Activated naive CD8-positive, alpha-beta T cell treated with anti-CD3 and anti-CD28 coated beads, Interleukin-2, amount 50 U/mL, for 24 hours (primary cell): ENCODE measurements around the gene ZFP36L2.
A peak's percentile ranks its signal among the peaks of the same experiment; 100 is the strongest.

Source experiments
- ATAC-seq: fragments of 150-1000 bp; cut with Tn5 transposase; one replicate; pipeline ENCODE4 v1.10.0; 2021
- DNase-seq: peaks from one replicate; pipeline ENCODE4 v3.0.0; 2021
- H3K27ac Mint-ChIP-seq: one replicate; pipeline ENCODE4 v1.8.0; 2021; ENCODE audit warnings: mild to moderate bottlenecking, mixed read lengths
- H3K27me3 Mint-ChIP-seq: one replicate; pipeline ENCODE4 v1.8.0; 2021; ENCODE audit warnings: mixed read lengths
- H3K36me3 Mint-ChIP-seq: one replicate; pipeline ENCODE4 v1.8.0; 2021; ENCODE audit warnings: low read depth, mixed read lengths
- H3K4me1 Mint-ChIP-seq: one replicate; pipeline ENCODE4 v1.8.0; 2021; ENCODE audit warnings: mixed read lengths
- H3K4me3 Mint-ChIP-seq: one replicate; pipeline ENCODE4 v1.8.0; 2021; ENCODE audit warnings: mild to moderate bottlenecking, moderate library complexity, mixed read lengths
- H3K9me3 Mint-ChIP-seq: one replicate; pipeline ENCODE4 v1.8.0; 2021; ENCODE audit warnings: mixed read lengths

Gene ZFP36L2

DNA sequence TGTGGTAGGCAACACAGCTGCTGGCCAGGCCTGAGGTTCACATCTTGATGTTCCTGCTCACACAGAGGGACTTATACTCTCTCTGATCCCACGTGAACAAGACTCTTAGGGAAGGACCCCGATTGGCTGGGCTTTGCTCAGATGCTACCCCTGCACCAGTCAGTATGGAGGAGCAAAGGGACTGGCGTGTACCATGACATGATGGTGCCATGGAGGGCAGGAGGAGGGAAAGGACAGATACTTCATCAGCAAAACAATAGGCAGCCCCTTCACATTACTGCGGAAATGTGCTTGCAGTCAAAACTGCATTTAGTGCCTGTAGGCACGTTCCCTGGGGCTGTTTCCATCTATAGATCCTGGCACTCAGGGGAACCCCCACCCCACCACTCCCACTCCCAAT lies 42.7 kb downstream of the ZFP36L2 start:
- peaks cover 58% of the 10 kb centered on the region for H3K4me1 Mint-ChIP-seq
- no peak for DNase-seq

DNA sequence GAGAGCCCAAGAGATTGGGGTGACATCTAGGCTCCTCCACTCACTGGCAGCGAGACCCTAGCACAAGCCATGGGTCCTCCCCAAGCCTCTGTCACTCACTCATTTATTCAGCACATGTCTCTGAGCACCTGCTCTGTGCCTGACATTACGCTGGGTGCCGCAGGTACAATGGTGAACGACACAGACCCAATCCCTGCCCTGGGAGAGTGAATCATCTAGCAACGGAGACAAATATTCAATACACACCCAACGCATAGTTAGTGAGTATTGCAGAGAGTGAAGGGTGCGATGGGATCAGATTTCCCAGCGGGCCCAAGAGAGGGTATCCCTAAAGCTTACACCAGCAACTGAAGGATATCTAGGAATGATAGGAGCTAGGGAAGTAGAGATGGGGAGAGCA lies 45.5 kb downstream of the ZFP36L2 start:
- ATAC-seq (no peak), DNase-seq (no peak)
- no peaks in the 10 kb centered on the region for H3K36me3 Mint-ChIP-seq
- no peak overlapping the region for H3K4me3 Mint-ChIP-seq
- H3K9me3 Mint-ChIP-seq = no peaks in the 10 kb centered on the region
- H3K4me1 Mint-ChIP-seq = peaks cover 67% of the 10 kb centered on the region
- peak overlapping the region; percentile 40 for H3K27ac Mint-ChIP-seq
- H3K27me3 Mint-ChIP-seq = no peaks in the 10 kb centered on the region

More for the DNA sequence above, 42.7 kb downstream of the ZFP36L2 start:
- H3K4me3 Mint-ChIP-seq = no peak overlapping the region
- no peak for ATAC-seq
- H3K9me3 Mint-ChIP-seq = no peaks in the 10 kb centered on the region
- H3K36me3 Mint-ChIP-seq = no peaks in the 10 kb centered on the region
- no peak overlapping the region for H3K27ac Mint-ChIP-seq
- no peaks in the 10 kb centered on the region for H3K27me3 Mint-ChIP-seq

GRCh38 chr2:43179942-43180341 lies 46.5 kb downstream of the ZFP36L2 start:
- Mint-ChIP-seq H3K36me3 (no peaks in the 10 kb centered on the region), H3K27me3 (no peaks in the 10 kb centered on the region), H3K9me3 (no peaks in the 10 kb centered on the region), H3K4me1 (peaks cover 67% of the 10 kb centered on the region), H3K27ac (no peak overlapping the region), H3K4me3 (no peak overlapping the region)
- no peak for DNase-seq
- no peak for ATAC-seq

- H3K36me3 Mint-ChIP-seq = no peaks in the 10 kb centered on the region
- H3K27ac Mint-ChIP-seq = peak overlapping the region; percentile 60
- ATAC-seq = no peak
- H3K4me3 Mint-ChIP-seq = no peak overlapping the region
- H3K4me1 Mint-ChIP-seq = peaks cover 67% of the 10 kb centered on the region
- no peaks in the 10 kb centered on the region for H3K27me3 Mint-ChIP-seq
- no peak for DNase-seq
- no peaks in the 10 kb centered on the region for H3K9me3 Mint-ChIP-seq
Observed at GRCh38 chr2:43178602-43179542, 47.5 kb downstream of the ZFP36L2 start.

DNA sequence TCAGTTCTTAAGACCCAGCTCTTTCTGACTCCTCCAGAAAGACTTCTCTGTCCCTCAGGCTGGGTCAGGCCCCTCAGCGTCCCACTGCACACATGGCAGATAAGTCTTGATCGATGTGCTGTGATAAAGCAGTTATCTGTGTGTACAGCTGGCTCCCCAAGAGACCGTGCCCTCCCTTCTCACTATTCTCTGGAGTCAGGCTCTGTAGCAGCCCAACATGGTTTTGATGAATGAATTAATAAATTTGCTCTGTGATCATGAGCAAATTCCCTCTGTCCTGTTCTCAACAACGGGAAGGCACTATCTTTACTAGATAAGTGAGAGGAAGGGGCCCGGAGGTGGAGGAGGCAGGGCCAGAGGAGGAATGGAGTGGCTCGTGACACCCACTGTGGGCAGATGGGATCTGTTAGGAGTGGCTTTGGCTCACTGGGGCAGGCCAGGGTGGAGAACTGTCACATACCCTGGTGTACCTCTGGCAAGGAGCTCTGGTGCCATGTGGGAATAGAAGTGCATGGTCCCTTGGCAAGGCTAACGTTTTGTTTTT lies 48.3 kb downstream of the ZFP36L2 start:
- no peaks in the 10 kb centered on the region for H3K9me3 Mint-ChIP-seq
- DNase-seq (no peak), ATAC-seq (no peak)
- no peak overlapping the region for H3K4me3 Mint-ChIP-seq
- H3K27ac Mint-ChIP-seq = peak overlapping the region; percentile 17
- no peaks in the 10 kb centered on the region for H3K27me3 Mint-ChIP-seq
- H3K4me1 Mint-ChIP-seq = peaks cover 70% of the 10 kb centered on the region
- no peaks in the 10 kb centered on the region for H3K36me3 Mint-ChIP-seq

DNA sequence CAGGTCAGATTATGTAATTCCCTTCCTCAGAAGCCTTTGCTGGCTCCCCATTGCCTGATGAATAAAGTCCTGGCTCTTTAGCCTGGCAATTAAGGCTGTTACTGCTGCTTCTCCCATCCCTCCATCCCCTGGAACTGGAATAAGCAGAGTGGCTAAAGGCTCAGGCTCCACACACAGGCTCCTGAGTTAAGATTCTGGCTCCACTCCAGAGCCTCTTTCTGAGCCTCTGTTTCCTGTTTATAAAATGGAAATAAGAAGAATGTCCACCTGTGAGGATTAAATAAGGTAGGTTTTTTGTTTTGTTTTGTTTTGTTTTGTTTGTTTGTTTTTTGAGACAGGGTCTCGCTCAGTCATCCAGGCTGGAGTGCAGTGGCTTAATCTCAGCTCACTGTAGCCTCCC lies 50.0 kb downstream of the ZFP36L2 start:
- H3K4me1 Mint-ChIP-seq = peaks cover 82% of the 10 kb centered on the region
- H3K4me3 Mint-ChIP-seq = no peak overlapping the region
- H3K27me3 Mint-ChIP-seq = no peaks in the 10 kb centered on the region
- no peak for ATAC-seq
- DNase-seq = no peak
- no peaks in the 10 kb centered on the region for H3K9me3 Mint-ChIP-seq
- H3K27ac Mint-ChIP-seq = peak overlapping the region; percentile 18
- no peaks in the 10 kb centered on the region for H3K36me3 Mint-ChIP-seq

GRCh38 chr2:43175876-43176275 lies 50.5 kb downstream of the ZFP36L2 start:
- DNase-seq = no peak
- H3K4me3 Mint-ChIP-seq = no peak overlapping the region

GRCh38 chr2:43175020-43175441 lies 51.4 kb downstream of the ZFP36L2 start:
- Mint-ChIP-seq H3K27me3 (no peaks in the 10 kb centered on the region), H3K9me3 (no peaks in the 10 kb centered on the region), H3K27ac (peak overlapping the region; percentile 92), H3K4me1 (peaks cover 90% of the 10 kb centered on the region), H3K36me3 (no peaks in the 10 kb centered on the region), H3K4me3 (peak overlapping the region; percentile 63)
- ATAC-seq (no peak), DNase-seq (no peak)

More at GRCh38 chr2:43175876-43176275, 50.5 kb downstream of the ZFP36L2 start:
- Mint-ChIP-seq H3K36me3 (no peaks in the 10 kb centered on the region), H3K4me1 (peaks cover 82% of the 10 kb centered on the region), H3K9me3 (no peaks in the 10 kb centered on the region), H3K27ac (peak overlapping the region; percentile 92), H3K27me3 (no peaks in the 10 kb centered on the region)
- no peak for ATAC-seq

DNA sequence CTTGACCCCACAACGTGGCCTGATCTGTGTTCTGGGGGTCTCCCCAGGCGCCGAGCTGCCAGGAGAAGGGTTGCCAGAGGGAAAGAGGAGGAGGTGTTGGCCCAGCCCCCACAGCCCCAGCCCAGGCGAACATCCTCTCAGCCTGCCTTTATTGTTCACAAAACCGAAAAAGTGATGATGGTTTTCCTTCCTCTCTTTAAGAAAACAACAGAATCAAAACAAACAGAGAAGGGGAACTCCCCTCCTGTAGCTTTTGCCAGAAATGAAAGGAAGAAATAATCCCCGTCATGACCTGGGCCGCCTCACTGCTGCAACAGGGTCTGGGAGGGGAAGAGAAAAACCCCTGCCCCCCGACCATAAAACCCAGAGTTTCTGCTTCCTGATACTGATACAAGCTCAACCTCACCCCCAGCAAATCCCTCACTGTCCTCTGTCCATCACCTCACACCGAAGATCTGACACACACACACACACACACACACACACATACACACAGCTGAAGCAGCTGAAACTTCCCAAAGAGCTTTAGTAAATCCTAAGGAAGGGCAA lies 52.0 kb downstream of the ZFP36L2 start:
- no peaks in the 10 kb centered on the region for H3K27me3 Mint-ChIP-seq
- peak overlapping the region; percentile 63 for H3K4me3 Mint-ChIP-seq
- DNase-seq (peak; percentile 78), ATAC-seq (peak; percentile 83)
- peaks cover 96% of the 10 kb centered on the region for H3K4me1 Mint-ChIP-seq
- H3K36me3 Mint-ChIP-seq = no peaks in the 10 kb centered on the region
- H3K27ac Mint-ChIP-seq = peak overlapping the region; percentile 92
- no peaks in the 10 kb centered on the region for H3K9me3 Mint-ChIP-seq
